ES-I3 (cell line): ENCODE data around the gene PPARA.

Experiments used
- H3K36me3 ChIP-seq: 2 replicates; pipeline ENCODE4 v1.6.1; 2013; ENCODE audit warnings: mild to moderate bottlenecking, low read length, control low read depth, moderate library complexity; ENCODE audit not compliant: insufficient read depth
- H3K4me1 ChIP-seq: 2 replicates; pipeline ENCODE4 v1.6.1; 2013; ENCODE audit warnings: mild to moderate bottlenecking, control low read depth, low read length; ENCODE audit not compliant: insufficient read depth
- H3K9ac ChIP-seq: 2 replicates; pipeline ENCODE4 v1.6.1; 2013; ENCODE audit warnings: low read depth, mild to moderate bottlenecking, low read length, moderate library complexity
- H3K9me3 ChIP-seq: 2 replicates; pipeline ENCODE4 v1.6.1; 2013; ENCODE audit warnings: mild to moderate bottlenecking, low read length, moderate library complexity; ENCODE audit not compliant: control insufficient read depth, insufficient read depth

The PPARA gene

DNA sequence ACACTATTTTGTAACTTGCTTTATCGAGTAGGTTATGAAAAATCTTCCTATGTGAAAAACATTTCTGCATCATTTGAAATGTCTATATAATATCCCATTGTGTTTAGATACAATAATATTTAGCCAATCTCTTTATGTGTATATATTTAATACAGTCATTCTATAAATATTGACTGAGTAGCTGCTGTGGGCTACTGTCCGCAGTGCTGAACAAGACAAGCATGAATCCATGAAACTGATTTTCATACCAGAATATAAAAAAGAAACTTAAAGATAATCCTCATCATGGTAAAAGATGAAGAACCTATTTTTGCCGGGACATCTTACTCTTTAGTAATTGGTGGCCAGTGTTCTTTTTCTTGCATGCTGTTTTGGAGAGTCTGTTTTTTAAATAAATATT lies 3.6 kb downstream of the PPARA start:
- Histone ChIP-seq H3K36me3 (no peaks in the 10 kb centered on the region), H3K4me1 (no peaks in the 10 kb centered on the region), H3K9ac (no peak overlapping the region), H3K9me3 (no peaks in the 10 kb centered on the region)

GRCh38 chr22:46156031-46156430 lies 5.7 kb downstream of the PPARA start:
- Histone ChIP-seq H3K9me3 (no peaks in the 10 kb centered on the region), H3K36me3 (no peaks in the 10 kb centered on the region), H3K4me1 (no peaks in the 10 kb centered on the region), H3K9ac (no peak overlapping the region)

DNA sequence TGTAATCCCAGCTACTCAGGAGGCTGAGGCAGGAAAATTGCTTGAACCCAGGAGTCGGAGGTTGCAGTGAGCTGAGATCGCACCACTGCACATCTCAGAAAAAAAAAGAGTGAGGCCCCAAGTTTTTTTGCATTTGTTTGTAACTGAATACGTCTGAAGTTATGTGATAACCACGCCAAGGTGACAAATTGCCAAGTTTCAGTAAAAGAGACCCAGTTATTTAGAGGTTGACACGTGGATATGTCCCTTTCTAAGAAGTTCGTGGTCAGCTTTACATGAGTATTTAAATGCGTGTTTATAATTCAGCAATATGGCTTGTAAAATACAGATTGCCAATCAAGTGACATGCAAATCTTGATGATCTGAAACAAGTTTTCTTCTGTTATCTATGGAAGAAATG lies 8.0 kb downstream of the PPARA start:
- no peaks in the 10 kb centered on the region for H3K36me3 ChIP-seq
- no peak overlapping the region for H3K9ac ChIP-seq
- no peaks in the 10 kb centered on the region for H3K9me3 ChIP-seq
- H3K4me1 ChIP-seq, result no peaks in the 10 kb centered on the region

GRCh38 chr22:46159212-46159611 lies 8.9 kb downstream of the PPARA start:
- H3K36me3 ChIP-seq, result no peaks in the 10 kb centered on the region
- no peak overlapping the region for H3K9ac ChIP-seq
- H3K4me1 ChIP-seq, result no peaks in the 10 kb centered on the region
- no peaks in the 10 kb centered on the region for H3K9me3 ChIP-seq

- Histone ChIP-seq H3K9ac (no peak overlapping the region), H3K36me3 (no peaks in the 10 kb centered on the region), H3K9me3 (no peaks in the 10 kb centered on the region), H3K4me1 (no peaks in the 10 kb centered on the region)
Measured at GRCh38 chr22:46159777-46160176, 9.5 kb downstream of the PPARA start.

GRCh38 chr22:46162285-46162684 lies 12.0 kb downstream of the PPARA start:
- Histone ChIP-seq H3K4me1 (no peaks in the 10 kb centered on the region), H3K9ac (no peak overlapping the region), H3K36me3 (no peaks in the 10 kb centered on the region), H3K9me3 (no peaks in the 10 kb centered on the region)

GRCh38 chr22:46162771-46163556 lies 12.6 kb downstream of the PPARA start:
- Histone ChIP-seq H3K9me3 (no peaks in the 10 kb centered on the region), H3K4me1 (no peaks in the 10 kb centered on the region), H3K36me3 (no peaks in the 10 kb centered on the region), H3K9ac (no peak overlapping the region)

DNA sequence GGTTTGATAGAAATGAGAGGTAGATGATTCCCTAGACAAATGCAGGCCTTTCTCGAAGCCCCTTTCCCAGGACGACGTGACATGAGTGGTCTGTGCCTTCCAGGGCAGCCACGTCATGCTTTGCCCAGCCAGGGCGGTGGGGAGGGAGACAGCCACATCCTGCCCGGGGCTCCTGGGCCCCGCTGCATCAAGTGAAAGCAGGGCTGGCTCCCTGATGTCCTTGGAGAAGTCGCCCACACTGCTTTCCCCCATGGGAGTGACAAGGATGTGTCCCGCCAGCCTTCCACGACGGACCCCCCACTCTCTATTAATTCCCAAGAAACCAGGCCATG lies 13.2 kb downstream of the PPARA start:
- no peaks in the 10 kb centered on the region for H3K9me3 ChIP-seq
- H3K36me3 ChIP-seq, result no peaks in the 10 kb centered on the region
- H3K9ac ChIP-seq, result no peak overlapping the region
- no peaks in the 10 kb centered on the region for H3K4me1 ChIP-seq

DNA sequence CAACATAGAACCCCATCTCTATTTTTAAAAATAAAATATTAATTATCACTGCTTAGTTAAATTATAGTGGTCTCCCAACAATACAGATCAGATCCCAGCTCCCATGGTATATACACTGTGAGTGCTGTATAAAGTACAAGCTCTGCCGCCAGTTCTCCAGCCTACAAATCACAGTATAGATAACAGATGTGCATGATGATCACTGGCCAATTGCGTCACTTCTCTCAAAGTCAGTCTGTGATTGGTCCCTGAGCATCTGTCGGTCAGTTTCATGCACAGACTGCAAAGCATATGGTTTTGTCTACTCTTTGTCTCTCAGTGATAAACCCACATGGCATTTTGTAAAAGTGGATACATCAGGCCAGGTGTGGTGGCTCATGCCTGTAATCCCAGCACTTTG lies 15.7 kb downstream of the PPARA start:
- H3K4me1 ChIP-seq, result no peaks in the 10 kb centered on the region
- H3K9me3 ChIP-seq, result no peaks in the 10 kb centered on the region
- no peaks in the 10 kb centered on the region for H3K36me3 ChIP-seq
- no peak overlapping the region for H3K9ac ChIP-seq

DNA sequence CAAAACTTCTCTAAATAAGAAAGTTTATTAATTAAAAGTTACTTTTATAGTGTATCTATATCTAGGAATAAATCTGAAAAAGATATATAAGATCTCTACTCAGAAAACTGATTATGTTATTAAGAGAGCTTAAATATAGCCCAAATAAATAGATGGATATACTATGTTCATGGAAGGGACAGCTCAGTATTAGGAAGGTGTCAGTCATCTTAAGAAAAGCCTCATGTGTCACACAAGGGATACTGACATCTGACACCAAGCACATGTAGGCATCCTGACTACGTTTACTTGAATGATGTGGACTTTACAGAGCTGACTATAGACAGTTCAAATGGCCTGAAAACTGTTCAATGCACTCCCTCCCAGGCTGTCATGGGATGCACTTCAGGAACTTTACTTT lies 19.3 kb downstream of the PPARA start:
- Histone ChIP-seq H3K4me1 (no peaks in the 10 kb centered on the region), H3K9ac (no peak overlapping the region), H3K36me3 (no peaks in the 10 kb centered on the region), H3K9me3 (no peaks in the 10 kb centered on the region)

DNA sequence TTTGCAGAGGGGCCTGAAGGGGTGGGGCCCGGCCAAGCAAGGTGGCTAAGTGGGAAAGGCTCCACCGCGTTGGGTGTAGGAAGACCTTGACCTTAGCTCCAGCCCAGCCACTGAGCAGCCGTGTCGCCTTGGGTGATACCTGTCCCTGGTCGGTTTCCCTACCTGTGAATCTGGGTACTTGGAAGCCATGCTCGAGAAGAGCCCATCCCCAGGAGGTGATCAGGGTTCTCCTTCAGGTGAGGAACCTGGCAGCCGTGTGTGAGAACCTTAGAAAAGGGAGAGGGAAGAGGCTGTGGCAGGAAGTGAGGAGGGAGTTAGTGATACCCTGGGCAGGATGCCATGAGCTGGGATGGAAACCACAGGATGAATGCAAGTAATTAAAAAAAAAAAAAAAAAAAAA lies 21.6 kb downstream of the PPARA start:
- H3K9ac ChIP-seq, result no peak overlapping the region
- no peaks in the 10 kb centered on the region for H3K36me3 ChIP-seq
- no peaks in the 10 kb centered on the region for H3K4me1 ChIP-seq
- no peaks in the 10 kb centered on the region for H3K9me3 ChIP-seq

- no peaks in the 10 kb centered on the region for H3K4me1 ChIP-seq
- no peaks in the 10 kb centered on the region for H3K36me3 ChIP-seq
- H3K9ac ChIP-seq, result no peak overlapping the region
- H3K9me3 ChIP-seq, result no peaks in the 10 kb centered on the region
Measured at GRCh38 chr22:46172522-46173110, 22.3 kb downstream of the PPARA start.

DNA sequence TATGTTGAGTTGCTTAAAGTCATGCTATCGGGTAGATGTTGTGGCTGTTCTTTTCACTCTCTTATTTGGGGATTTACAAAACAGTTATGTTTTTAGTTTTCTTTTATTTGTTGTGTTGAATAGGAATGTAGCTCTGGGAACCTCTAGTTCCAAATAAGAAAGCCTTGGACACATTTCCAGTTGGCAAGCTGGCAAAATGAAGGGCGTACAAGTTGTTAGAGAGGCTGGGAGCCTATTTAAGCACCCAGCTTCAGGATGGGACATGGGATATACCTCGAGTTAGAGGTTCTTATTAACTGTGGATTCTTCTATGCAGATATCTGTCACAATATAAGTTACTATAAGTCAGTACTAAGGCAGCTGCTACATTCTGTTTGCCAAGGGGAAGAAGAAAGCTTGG lies 22.8 kb downstream of the PPARA start:
- Histone ChIP-seq H3K9me3 (no peaks in the 10 kb centered on the region), H3K9ac (no peak overlapping the region), H3K4me1 (no peaks in the 10 kb centered on the region), H3K36me3 (no peaks in the 10 kb centered on the region)

- H3K9me3 ChIP-seq, result peaks cover 15% of the 10 kb centered on the region; the same call in 1 of the 2 replicates
- H3K4me1 ChIP-seq, result no peaks in the 10 kb centered on the region
- H3K9ac ChIP-seq, result no peak overlapping the region
- H3K36me3 ChIP-seq, result no peaks in the 10 kb centered on the region
Measured at GRCh38 chr22:46175631-46176030, 25.3 kb downstream of the PPARA start.

DNA sequence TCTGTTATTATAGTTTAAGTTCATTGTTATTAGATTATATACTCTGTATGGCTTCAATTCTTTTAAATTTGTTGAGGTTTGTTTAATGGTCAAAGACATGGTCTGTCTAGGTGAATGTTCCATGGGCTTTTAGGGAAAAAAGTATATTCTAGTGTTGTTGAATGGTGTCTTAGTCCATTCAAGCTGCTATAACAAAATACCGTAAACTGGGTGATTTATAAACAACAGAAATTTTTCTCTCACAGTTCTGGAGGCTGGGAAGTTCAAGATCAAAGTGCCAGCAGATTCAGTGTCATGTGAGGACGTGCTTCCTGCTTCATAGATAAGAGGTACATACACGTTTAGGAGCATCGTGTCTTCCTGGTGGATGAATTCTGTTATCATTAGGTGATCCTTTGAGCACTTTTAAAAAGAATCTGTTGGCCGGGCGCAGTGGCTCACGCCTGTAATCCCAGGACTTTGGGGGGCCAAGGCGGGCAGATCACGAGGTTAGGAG lies 26.2 kb downstream of the PPARA start:
- peaks cover 22% of the 10 kb centered on the region; the same call in 1 of the 2 replicates for H3K9me3 ChIP-seq
- H3K36me3 ChIP-seq, result no peaks in the 10 kb centered on the region
- H3K9ac ChIP-seq, result no peak overlapping the region
- no peaks in the 10 kb centered on the region for H3K4me1 ChIP-seq
